Sigmoid colon (tissue), 4 donors: ENCODE measurements around the gene SLC9A3.

ENCODE experiments used
- CTCF ChIP-seq, 4 experiments: fragments of 450-650 bp in 3 of 4; fragments of 200-600 bp in 1 of 4; IDR thresholded peaks; one replicate each; pipeline ENCODE4 v1.5.1; 2016 to 2019; ENCODE audit warnings: antibody characterized with exemption in 4 of 4, mild to moderate bottlenecking in 3 of 4, moderate library complexity in 2 of 4
- EP300 ChIP-seq, 4 donors: sonication (generic); formaldehyde crosslinking; IDR thresholded peaks; one replicate each; pipeline ENCODE4 v1.6.1; 2017; ENCODE audit warnings: antibody characterized with exemption in 4 of 4
- POLR2A ChIP-seq, 2 donors: fragments of 450-650 bp; IDR thresholded peaks; one replicate each; pipeline ENCODE4 v1.6.1; 2016; ENCODE audit warnings: antibody characterized with exemption in 2 of 2, mild to moderate bottlenecking in 2 of 2, moderate library complexity in 2 of 2
- POLR2AphosphoS5 ChIP-seq, 4 donors: sonication (generic); formaldehyde crosslinking; IDR thresholded peaks; one replicate each; pipeline ENCODE4 v1.6.1; 2017; ENCODE audit warnings: antibody characterized with exemption in 4 of 4

DNA sequence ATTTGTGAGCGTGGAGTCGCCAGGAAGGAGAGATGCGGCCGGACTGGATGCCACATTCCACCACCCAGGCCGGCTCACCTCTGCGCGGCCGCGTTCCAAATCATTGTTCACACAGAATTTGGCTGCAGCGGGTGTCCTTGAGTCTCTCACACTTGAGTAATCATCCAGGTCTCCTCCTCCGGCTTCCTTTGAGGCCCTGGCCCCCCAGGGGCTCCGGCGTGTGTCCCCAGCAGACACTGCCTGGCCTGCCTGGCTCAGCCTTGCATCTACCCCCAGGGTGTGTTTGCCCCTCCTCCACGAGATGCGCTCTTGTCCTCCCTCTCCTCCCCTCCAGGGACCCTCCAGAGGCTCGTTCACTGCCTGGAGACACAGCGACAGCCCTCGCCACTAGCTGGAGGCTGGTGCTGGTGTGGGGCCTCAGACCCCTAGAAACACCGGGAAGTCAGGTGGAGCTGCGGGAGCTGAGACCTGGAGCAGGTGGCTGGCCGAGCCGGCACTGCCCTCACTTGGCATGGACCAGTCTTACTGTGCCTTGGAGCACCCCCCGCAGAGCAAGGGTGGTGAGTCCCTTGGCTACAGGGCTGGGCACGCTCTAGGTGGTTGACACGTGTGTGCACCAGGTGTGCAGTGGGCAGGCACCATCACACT lies 7.0 kb upstream of the SLC9A3 start:
- TF ChIP-seq POLR2A (IDR thresholded peaks at IDR 0.05) (no peak), CTCF (IDR thresholded peaks at IDR 0.05) (no peak), POLR2AphosphoS5 (IDR thresholded peaks at IDR 0.05) (no peak), EP300 (IDR thresholded peaks at IDR 0.05) (no peak)
